ENCODE results near the gene MUC21.
"Not testable (repeated sequence)": the region's sequence is repeated elsewhere in the genome, so short reads cannot be mapped to it uniquely, and the experiment has no call there.

MUC21 gene

GRCh38 chr6:31011153-31011552, 27.6 kb downstream of the MUC21 start:
- no peak overlapping the region for H3K4me3 ChIP-seq (replicated peaks; ENCODE audit: low read depth, low read length)
- no peak for DNase-seq (ENCODE audit: low read depth)
- TF ChIP-seq CTCF (IDR thresholded peaks at IDR 0.05; ENCODE audit: low read length, missing control alignments) = no peak

DNA sequence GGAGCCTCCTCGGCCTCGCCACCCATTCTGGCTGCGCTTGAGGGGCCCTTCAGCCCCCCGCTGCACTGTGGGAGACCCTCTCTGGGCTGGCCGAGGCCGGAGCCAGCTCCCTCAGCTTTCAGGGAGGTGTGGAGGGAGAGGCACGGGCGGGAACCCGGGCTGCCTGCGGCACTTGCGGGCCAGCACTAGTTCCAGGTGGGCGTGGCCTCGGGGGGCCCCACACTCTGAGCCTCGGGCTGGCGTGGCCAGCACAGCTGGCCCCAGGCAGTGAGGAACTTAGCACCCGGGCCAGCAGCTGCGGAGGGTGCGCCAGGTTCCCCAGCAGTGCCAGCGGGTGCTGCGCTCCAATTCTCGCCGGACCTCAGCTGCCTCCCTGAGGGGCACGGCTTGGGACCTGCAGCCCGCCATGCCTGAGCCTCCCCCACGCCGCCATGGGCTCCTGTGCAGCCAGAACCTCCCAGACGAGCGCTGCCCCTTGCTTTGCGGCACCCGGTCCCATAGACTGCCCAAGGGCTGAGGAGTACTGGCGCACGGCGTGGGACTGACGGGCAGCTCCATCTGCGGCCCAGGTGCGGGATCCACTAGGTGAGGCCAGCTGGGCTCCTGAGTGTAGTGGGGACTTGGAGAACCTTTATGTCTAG, 33.3 kb downstream of the MUC21 start:
- no peak for DNase-seq (ENCODE audit: low read depth)
- no peak for TF ChIP-seq CTCF (IDR thresholded peaks at IDR 0.05; ENCODE audit: low read length, missing control alignments)
- H3K4me3 ChIP-seq (replicated peaks; ENCODE audit: low read depth, low read length) = no peak overlapping the region

- H3K4me3 ChIP-seq (replicated peaks; ENCODE audit: low read depth, low read length); DNase-seq (ENCODE audit: low read depth): not testable (repeated sequence)
These were observed 33.9 kb downstream of the MUC21 start for GRCh38 chr6:31017436-31017835.

DNA sequence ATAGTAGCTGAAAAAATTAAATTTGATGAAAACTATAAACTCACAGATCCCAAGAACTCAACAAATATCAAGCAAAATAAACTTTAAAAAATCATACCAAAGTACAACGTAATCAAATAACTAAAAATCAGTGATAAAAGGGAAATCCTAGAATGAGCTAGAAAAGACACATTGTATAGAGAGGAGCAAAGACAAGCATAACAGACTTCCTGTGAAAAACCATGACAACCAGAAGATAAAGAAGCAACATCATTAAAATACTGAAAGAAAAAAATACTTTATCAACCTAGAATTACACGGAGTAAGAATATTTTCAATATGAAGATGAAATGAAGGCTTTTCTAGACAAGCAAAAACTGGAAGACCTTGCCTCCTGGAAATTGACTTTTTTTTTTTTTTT, 36.5 kb downstream of the MUC21 start:
- no peak for DNase-seq (ENCODE audit: low read depth)
- no peak for TF ChIP-seq CTCF (IDR thresholded peaks at IDR 0.05; ENCODE audit: low read length, missing control alignments)
- H3K4me3 ChIP-seq (replicated peaks; ENCODE audit: low read depth, low read length) = no peak overlapping the region

GRCh38 chr6:31020631-31021255, 37.2 kb downstream of the MUC21 start:
- H3K4me3 ChIP-seq (replicated peaks; ENCODE audit: low read depth, low read length); DNase-seq (ENCODE audit: low read depth): not testable (repeated sequence)

DNA sequence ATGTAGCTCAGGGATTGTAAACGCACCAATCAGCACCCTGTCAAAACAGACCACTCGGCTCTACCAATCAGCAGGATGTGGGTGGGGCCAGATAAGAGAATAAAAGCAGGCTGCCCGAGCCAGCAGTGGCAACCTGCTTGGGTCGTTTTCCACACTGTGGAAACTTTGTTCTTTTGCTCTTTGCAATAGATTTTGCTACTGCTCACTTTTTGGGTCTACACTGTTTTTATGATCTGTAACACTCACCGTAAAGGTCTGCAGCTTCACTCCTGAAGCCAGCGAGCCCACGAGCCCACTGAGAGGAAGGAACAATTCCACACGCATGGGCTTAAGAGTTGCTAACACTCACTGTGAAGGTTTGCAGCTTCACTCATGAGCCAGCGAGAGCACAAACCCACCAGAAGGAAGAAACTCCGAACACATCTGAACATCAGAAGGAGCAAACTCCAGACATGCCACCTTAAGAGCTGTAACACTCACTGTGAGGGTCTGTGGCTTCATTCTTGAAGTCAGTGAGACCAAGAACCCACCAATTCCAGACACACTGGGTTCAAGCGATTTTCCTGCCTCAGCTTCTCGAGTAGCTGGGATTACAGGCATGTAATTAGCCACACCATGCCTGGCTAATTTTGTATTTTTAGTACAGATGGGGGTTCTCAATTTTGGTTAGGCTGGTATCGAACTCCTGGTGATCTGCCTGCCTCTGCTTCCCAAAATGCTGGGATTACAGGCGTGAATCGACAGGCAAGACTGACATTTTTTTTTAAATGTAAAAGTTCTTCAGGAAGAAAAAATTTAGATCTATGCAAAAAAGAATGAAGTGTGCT, 38.4 kb downstream of the MUC21 start:
- H3K4me3 ChIP-seq (replicated peaks; ENCODE audit: low read depth, low read length); DNase-seq (ENCODE audit: low read depth): not testable (repeated sequence)

DNA sequence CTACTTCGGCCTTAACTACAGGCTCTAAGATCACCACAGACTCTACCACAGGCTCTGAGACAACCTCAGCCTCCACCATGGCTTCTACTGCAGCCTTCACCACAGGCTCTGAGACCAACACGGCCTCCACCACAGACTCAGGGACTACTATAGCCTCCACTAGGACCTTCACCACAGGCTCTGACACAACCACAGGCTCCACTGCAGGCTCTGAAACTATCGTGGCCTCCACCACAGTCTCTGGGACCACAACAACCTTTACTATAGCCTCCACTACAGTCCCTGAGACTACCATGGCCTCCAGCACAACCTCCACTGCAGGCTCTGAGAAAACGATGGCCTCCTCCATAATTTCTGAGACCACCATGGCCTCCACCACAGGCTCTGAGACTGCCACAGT, 42.1 kb downstream of the MUC21 start:
- no peak overlapping the region for H3K4me3 ChIP-seq (replicated peaks; ENCODE audit: low read depth, low read length)
- no peak for TF ChIP-seq CTCF (IDR thresholded peaks at IDR 0.05; ENCODE audit: low read length, missing control alignments)
- no peak for DNase-seq (ENCODE audit: low read depth)

GRCh38 chr6:31031095-31031494, 47.6 kb downstream of the MUC21 start:
- no peak overlapping the region for H3K4me3 ChIP-seq (replicated peaks; ENCODE audit: low read depth, low read length)
- no peak for DNase-seq (ENCODE audit: low read depth)
- no peak for TF ChIP-seq CTCF (IDR thresholded peaks at IDR 0.05; ENCODE audit: low read length, missing control alignments)

All from fibroblast of pulmonary artery (primary cell).